ENCODE data around the gene AADAT.

- no peak for TF ChIP-seq BHLHE40 (IDR thresholded peaks at IDR 0.05; ENCODE audit: borderline replicate concordance)
- no peak for TF ChIP-seq PKNOX1 (IDR thresholded peaks at IDR 0.05)
- no peak for TF ChIP-seq FOXM1 (IDR thresholded peaks at IDR 0.05; ENCODE audit: borderline replicate concordance)
- no peak for TF ChIP-seq SP1 (IDR thresholded peaks at IDR 0.05)
- no peak for TF ChIP-seq SUZ12 (IDR thresholded peaks at IDR 0.05)
- no peak for TF ChIP-seq L3MBTL2 (conservative IDR thresholded peaks at IDR 0.05)
- no peak for TF ChIP-seq CTBP1 (IDR thresholded peaks at IDR 0.05; ENCODE audit: borderline replicate concordance)
- no peak for TF ChIP-seq TARDBP (IDR thresholded peaks at IDR 0.05)
- no peak for TF ChIP-seq ZNF384 (IDR thresholded peaks at IDR 0.05)
- no peak for TF ChIP-seq HDGF (IDR thresholded peaks at IDR 0.05; ENCODE audit: borderline replicate concordance)
These were observed 21.2 kb downstream of the AADAT start for GRCh38 chr4:170068438-170069128.

Data from HEK293T (cell line).